Embryonic facial prominence (tissue), 1 donor: ENCODE measurements around the gene MVB12B.
"Not testable (repeated sequence)": the region's sequence is repeated elsewhere in the genome, so short reads cannot be mapped to it uniquely, and the experiment has no call there.

Experiments
- DNase-seq: peaks from one replicate; pipeline ENCODE4 v3.0.0-alpha.2; 2016; ENCODE audit errors: extremely low spot score

MVB12B gene

GRCh38 chr9:126536841-126537465, 210.3 kb downstream of the MVB12B start:
- DNase-seq, result no peak

GRCh38 chr9:126538550-126538949, 211.9 kb downstream of the MVB12B start:
- no peak for DNase-seq

GRCh38 chr9:126540398-126540797, 213.8 kb downstream of the MVB12B start:
- DNase-seq, result not testable (repeated sequence)

DNA sequence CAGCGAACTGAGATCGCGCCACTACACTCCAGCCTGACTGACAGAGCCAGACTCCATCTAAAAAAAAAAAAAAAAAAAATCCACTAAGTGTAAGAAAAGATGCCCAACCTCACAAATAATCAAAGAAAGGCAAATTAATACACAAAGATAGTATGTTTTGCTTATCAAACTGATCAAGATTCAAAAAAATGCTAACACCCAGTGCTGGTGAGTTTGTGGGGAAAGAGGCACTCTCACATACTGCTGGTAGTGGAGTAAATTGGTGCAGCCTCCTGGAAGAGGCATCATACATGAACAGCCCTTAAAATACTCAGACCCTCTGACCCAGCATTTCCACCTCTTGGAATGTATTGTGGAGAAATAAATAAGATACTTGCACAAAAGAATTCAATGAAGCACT, 216.9 kb downstream of the MVB12B start:
- DNase-seq, result no peak

GRCh38 chr9:126545106-126545505, 218.5 kb downstream of the MVB12B start:
- no peak for DNase-seq

GRCh38 chr9:126546036-126546435, 219.4 kb downstream of the MVB12B start:
- no peak for DNase-seq

GRCh38 chr9:126548312-126548711, 221.7 kb downstream of the MVB12B start:
- DNase-seq, result no peak

DNA sequence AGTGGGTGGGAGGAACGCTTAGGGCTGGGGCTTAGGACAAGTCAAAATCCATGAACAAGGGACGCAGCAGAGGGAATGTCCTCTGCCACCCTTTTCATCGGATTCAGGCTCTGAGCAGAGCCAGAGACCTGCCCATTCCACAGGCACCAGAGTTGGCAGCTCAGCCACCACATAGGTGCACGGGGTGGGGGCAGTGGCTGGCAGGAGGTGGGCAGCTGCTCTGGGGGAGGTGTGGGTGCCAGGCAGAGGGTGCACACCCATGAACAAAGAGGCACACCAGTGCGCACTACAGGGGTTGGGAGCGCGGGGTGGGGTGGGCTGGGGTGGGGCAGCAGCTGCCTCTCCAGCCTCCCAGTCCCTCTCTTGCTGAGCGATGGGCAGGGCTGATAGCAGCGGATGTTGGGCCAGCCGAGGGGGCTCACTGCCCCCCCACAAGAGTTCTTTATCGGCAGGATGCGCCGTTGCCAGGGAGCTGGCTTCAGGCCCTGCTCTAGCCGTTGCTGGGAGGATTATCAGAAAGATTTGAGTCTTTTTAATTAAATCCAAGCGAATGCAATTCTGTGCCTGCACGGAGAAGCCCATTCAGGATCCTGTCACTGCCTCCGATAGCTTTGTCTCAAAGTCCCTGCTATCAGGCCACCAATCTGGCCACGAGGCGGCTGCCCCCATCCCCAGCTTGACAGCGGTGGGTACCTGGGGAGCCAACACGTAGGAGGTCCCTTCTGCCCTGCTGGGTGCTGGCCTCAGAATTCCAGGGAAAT, 222.8 kb downstream of the MVB12B start:
- no peak for DNase-seq

GRCh38 chr9:126550891-126551351, 224.3 kb downstream of the MVB12B start:
- no peak for DNase-seq

DNA sequence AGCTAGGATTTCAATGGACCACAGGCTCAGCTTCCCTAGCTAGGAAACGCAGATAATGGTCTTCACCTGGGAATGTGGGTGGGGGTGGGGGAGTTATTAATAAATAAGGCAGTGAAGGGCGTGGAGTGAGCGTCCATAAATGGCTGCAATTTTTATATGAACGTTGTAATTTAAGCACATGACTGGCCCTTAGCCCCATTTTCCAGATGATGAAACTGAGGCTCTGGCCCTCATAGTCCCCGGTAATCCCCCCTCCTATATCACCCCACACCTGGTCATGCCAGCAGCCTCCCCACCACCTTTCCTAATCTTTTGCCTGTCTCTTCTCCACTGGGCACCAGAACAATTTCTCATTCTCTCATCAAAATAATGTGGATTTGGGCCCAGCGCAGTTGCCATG, 225.2 kb downstream of the MVB12B start:
- no peak for DNase-seq

DNA sequence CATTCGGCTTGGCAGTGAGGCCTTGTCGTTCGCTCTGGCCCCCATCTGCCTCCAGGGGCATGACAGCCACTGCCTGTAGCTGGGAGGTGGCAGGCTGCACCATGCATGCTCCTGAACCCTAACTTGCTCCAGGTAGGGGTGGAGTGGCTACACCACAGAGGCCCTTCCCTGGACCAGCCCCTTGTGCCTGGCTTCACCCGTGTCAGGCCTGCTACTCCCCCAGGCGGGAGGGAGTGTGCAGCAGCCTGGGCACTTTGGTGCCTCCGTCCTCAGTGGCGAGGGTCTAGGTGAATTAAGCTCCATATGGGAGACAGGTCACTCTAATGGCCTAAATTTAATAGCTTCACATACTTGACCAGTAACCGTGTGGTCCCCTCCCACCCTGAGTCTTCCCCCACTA, 227.7 kb downstream of the MVB12B start:
- DNase-seq, result no peak

DNA sequence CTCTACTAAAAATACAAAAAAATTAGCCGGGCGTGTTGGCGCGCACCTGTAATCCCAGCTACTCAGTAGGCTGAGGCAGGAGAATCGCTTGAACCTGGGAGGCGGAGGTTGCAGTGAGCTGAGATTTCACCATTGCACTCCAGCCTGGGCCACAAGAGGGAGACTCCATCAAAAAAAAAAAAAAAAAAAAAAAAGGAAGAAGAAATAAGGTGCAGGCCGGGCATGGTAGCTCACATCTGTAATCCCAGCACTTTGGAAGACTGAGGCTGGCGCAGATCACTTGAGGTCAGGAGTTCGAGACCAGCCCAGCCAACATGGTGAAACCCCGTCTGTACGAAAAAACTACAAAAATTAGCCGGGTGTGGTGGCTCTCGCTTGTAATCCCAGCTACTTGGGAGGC, 228.8 kb downstream of the MVB12B start:
- not testable (repeated sequence) for DNase-seq
